ENCODE results near the gene RFC1.

Gene RFC1

GRCh38 chr4:39263895-39264294 is 102.3 kb downstream of the RFC1 start:
- H3K27me3 ChIP-seq (ENCODE audit: control insufficient read depth, insufficient read depth, low read length): no peaks in the 10 kb centered on the region
- no peak overlapping the region for H3K9ac ChIP-seq (ENCODE audit: low read depth, low read length)
- no peaks in the 10 kb centered on the region for H3K4me1 ChIP-seq (ENCODE audit: control insufficient read depth, insufficient read depth, low read length)
- H3K9me3 ChIP-seq (ENCODE audit: control insufficient read depth, insufficient read depth, low read length): no peaks in the 10 kb centered on the region
- H3K4me3 ChIP-seq (ENCODE audit: low read depth, low read length): no peak overlapping the region
- H3K36me3 ChIP-seq (ENCODE audit: control insufficient read depth, insufficient read depth, low read length): peaks cover 3% of the 10 kb centered on the region

- H3K4me3 ChIP-seq (ENCODE audit: low read depth, low read length): no peak overlapping the region
- H3K36me3 ChIP-seq (ENCODE audit: control insufficient read depth, insufficient read depth, low read length): no peaks in the 10 kb centered on the region
- peaks cover 2% of the 10 kb centered on the region for H3K4me1 ChIP-seq (ENCODE audit: control insufficient read depth, insufficient read depth, low read length)
- H3K27me3 ChIP-seq (ENCODE audit: control insufficient read depth, insufficient read depth, low read length): no peaks in the 10 kb centered on the region
- no peaks in the 10 kb centered on the region for H3K9me3 ChIP-seq (ENCODE audit: control insufficient read depth, insufficient read depth, low read length)
- H3K9ac ChIP-seq (ENCODE audit: low read depth, low read length): no peak overlapping the region
These were observed 106.4 kb downstream of the RFC1 start for GRCh38 chr4:39259571-39260330.

GRCh38 chr4:39256436-39256835 is 109.7 kb downstream of the RFC1 start:
- no peaks in the 10 kb centered on the region for H3K9me3 ChIP-seq (ENCODE audit: control insufficient read depth, insufficient read depth, low read length)
- H3K4me3 ChIP-seq (ENCODE audit: low read depth, low read length): no peak overlapping the region
- no peaks in the 10 kb centered on the region for H3K27me3 ChIP-seq (ENCODE audit: control insufficient read depth, insufficient read depth, low read length)
- H3K36me3 ChIP-seq (ENCODE audit: control insufficient read depth, insufficient read depth, low read length): no peaks in the 10 kb centered on the region
- no peak overlapping the region for H3K9ac ChIP-seq (ENCODE audit: low read depth, low read length)
- peaks cover 2% of the 10 kb centered on the region for H3K4me1 ChIP-seq (ENCODE audit: control insufficient read depth, insufficient read depth, low read length)

- no peak overlapping the region for H3K9ac ChIP-seq (ENCODE audit: low read depth, low read length)
- H3K36me3 ChIP-seq (ENCODE audit: control insufficient read depth, insufficient read depth, low read length): no peaks in the 10 kb centered on the region
- H3K9me3 ChIP-seq (ENCODE audit: control insufficient read depth, insufficient read depth, low read length): no peaks in the 10 kb centered on the region
- peaks cover 2% of the 10 kb centered on the region for H3K4me1 ChIP-seq (ENCODE audit: control insufficient read depth, insufficient read depth, low read length)
- no peaks in the 10 kb centered on the region for H3K27me3 ChIP-seq (ENCODE audit: control insufficient read depth, insufficient read depth, low read length)
- no peak overlapping the region for H3K4me3 ChIP-seq (ENCODE audit: low read depth, low read length)
These were observed 110.3 kb downstream of the RFC1 start for GRCh38 chr4:39255871-39256270.

- H3K9ac ChIP-seq (ENCODE audit: low read depth, low read length): no peak overlapping the region
- no peaks in the 10 kb centered on the region for H3K27me3 ChIP-seq (ENCODE audit: control insufficient read depth, insufficient read depth, low read length)
These were observed 110.9 kb downstream of the RFC1 start for GRCh38 chr4:39255266-39255665.

GRCh38 chr4:39243462-39243861 is 122.7 kb downstream of the RFC1 start:
- no peaks in the 10 kb centered on the region for H3K36me3 ChIP-seq (ENCODE audit: control insufficient read depth, insufficient read depth, low read length)
- H3K4me1 ChIP-seq (ENCODE audit: control insufficient read depth, insufficient read depth, low read length): no peaks in the 10 kb centered on the region

More at GRCh38 chr4:39255266-39255665, 110.9 kb downstream of the RFC1 start:
- H3K4me1 ChIP-seq (ENCODE audit: control insufficient read depth, insufficient read depth, low read length): peaks cover 2% of the 10 kb centered on the region
- H3K4me3 ChIP-seq (ENCODE audit: low read depth, low read length): no peak overlapping the region
- H3K36me3 ChIP-seq (ENCODE audit: control insufficient read depth, insufficient read depth, low read length): no peaks in the 10 kb centered on the region
- no peaks in the 10 kb centered on the region for H3K9me3 ChIP-seq (ENCODE audit: control insufficient read depth, insufficient read depth, low read length)

More at GRCh38 chr4:39243462-39243861, 122.7 kb downstream of the RFC1 start:
- no peaks in the 10 kb centered on the region for H3K9me3 ChIP-seq (ENCODE audit: control insufficient read depth, insufficient read depth, low read length)
- no peaks in the 10 kb centered on the region for H3K27me3 ChIP-seq (ENCODE audit: control insufficient read depth, insufficient read depth, low read length)
- H3K9ac ChIP-seq (ENCODE audit: low read depth, low read length): no peak overlapping the region
- H3K4me3 ChIP-seq (ENCODE audit: low read depth, low read length): no peak overlapping the region
